Ovary (tissue), 9 donors: Measurements from ENCODE around the gene USP4. TPM values are rescaled to one million over a fixed set of nuclear protein-coding genes. Genes with fewer than 3 reads are reported as not detected.

Experiments
- DNase-seq, 5 donors: peaks; one replicate each; pipeline ENCODE4 v3.0.0-alpha.2; 2019 to 2020
- H3K27ac ChIP-seq, 2 donors: fragments of 200-600 bp; one replicate each; pipeline versions ENCODE4 v1.5.1 to v1.8.0; 2019 to 2022
- H3K27me3 ChIP-seq: fragments of 200-600 bp; one replicate; pipeline ENCODE4 v1.8.0; 2022
- H3K36me3 ChIP-seq: fragments of 200-600 bp; sonication (generic); one replicate; pipeline ENCODE4 v1.5.1; 2019
- H3K4me1 ChIP-seq: one replicate; pipeline ENCODE4 v1.8.1; 2013; ENCODE audit warnings: mild to moderate bottlenecking, moderate library complexity; ENCODE audit not compliant: insufficient read depth
- H3K4me3 ChIP-seq: fragments of 200-600 bp; sonication (generic); one replicate; pipeline ENCODE4 v1.5.1; 2017
- H3K9me3 ChIP-seq, 2 donors: fragments of 200-600 bp in 1 of 2; sonication (generic) in 1 of 2; one replicate each; pipeline versions ENCODE4 v1.5.1 to v1.8.1; 2013 to 2019; ENCODE audit warnings: mild to moderate bottlenecking in 1 of 2, moderate library complexity in 1 of 2
- CTCF ChIP-seq, 3 donors: fragments of 450-650 bp in 2 of 3; fragments of 200-600 bp in 1 of 3; IDR thresholded peaks; one replicate each; pipeline versions ENCODE4 v1.5.1 to v1.8.0; 2016 to 2022; ENCODE audit warnings: antibody characterized with exemption in 3 of 3, mild to moderate bottlenecking in 1 of 3
- EP300 ChIP-seq: sonication (generic); formaldehyde crosslinking; IDR thresholded peaks from one replicate; pipeline ENCODE4 v1.6.1; 2017; ENCODE audit warnings: antibody characterized with exemption
- POLR2A ChIP-seq: fragments of 450-650 bp; IDR thresholded peaks from one replicate; pipeline ENCODE4 v1.6.1; 2017; ENCODE audit warnings: antibody characterized with exemption, mild to moderate bottlenecking, moderate library complexity
- WGBS, 3 donors: extraction: QIAGEN DNeasy Blood & Tissue Kit in 1 of 3; methylation state at CpG; one replicate each; pipeline versions ENCODE4 v1.1.5 to v1.1.7; 2013 to 2017; 5-methylcytosine and 5-hydroxymethylcytosine counted together
- intact Hi-C, 4 donors: fragments of 100-400 bp; cut with DNase I; formaldehyde crosslinking; loops; one replicate each; pipeline versions ENCODE4 v1.11.0 to v1.15.1; 2022 to 2023
- polyA plus RNA-seq, 2 donors: library from polyadenylated mRNA; stranded (reverse); fragments of 200-250 nt in 1 of 2; fragments of 350-450 nt in 1 of 2; fragmentation: Illumina TruSeq in 1 of 2; extraction: RNeasy Lipid Tissue Mini Kit (QIAGEN cat#74804) in 1 of 2; gene quantifications; one replicate each; pipeline ENCODE4 v1.2.3, GENCODE V29; 2013 to 2014
- total RNA-seq, 7 donors: library from RNA; depleted of rRNA in 2 of 7; stranded (reverse); fragments of >200 nt in 2 of 7; fragmentation: NEBNext Ultra II Directional in 3 of 7; extraction: Animal tissue kit (Norgen Biotek cat#: 25700) in 3 of 7; gene quantifications; one replicate each; pipeline versions ENCODE4 v1.1.0 to v1.2.4, GENCODE V29; 2016 to 2023
- donor health status: DM: no; HTN: no; CAD: no; lungs with moderate emphysema.
- donor health status: DM: no; HTN: no; CAD: no.
- donor health status: Bipolar disorder and iron deficiency.
- donor health status: DM: yes; HTN: yes; CAD: no.
- donor health status: DM: no; HTN: no; CAD: no.
- donor health status: DM: yes; HTN: yes; CAD: no.

The USP4 gene
- total and polyA plus RNA-seq, 9 donors, result 12.5 to 76.5 (median 52.5) TPM

- Histone ChIP-seq H3K4me1 (peaks cover 14% of the 10 kb centered on the region), H3K9me3 (no peaks in the 10 kb centered on the region), H3K36me3 (no peaks in the 10 kb centered on the region), H3K4me3 (no peak overlapping the region), H3K27me3 (no peaks in the 10 kb centered on the region), H3K27ac (peak overlapping the region; percentile 84 to 97)
- intact Hi-C loops, result loop anchor here (5.0 to 10.0 kb wide), 2 partner anchors 104 to 106 kb away; partner anchors contain the start of gene KLHDC8B (in 4 of the 4)
- no peak for DNase-seq
- TF ChIP-seq POLR2A (no peak), EP300 (no peak), CTCF (IDR thresholded peaks at IDR 0.05) (no peak)
- 6 to 12% (median 9%) methylated on average over 4 of the region's 4 CpGs for WGBS, 3 donors
Measured at GRCh38 chr3:49278548-49278947, 61.3 kb downstream of the USP4 start.

DNA sequence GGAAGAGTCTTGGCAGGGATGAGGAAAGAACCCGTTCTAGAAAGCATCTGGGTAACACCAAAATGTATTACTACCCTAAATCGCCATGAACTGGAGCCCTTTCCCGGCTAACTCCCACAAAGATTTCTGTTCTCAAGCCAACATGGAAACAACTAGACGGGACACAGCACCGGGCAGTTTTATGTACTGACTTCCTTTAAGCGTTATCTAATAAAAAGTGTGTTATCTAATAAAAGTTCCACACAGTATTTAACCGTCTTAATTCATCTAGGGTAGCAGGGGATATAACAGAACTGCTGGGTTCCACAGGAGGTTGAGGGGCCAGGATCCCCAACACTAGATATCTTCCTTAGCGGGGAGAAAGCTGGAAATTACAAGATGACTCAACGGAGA, 62.5 kb downstream of the USP4 start:
- Histone ChIP-seq H3K9me3 (no peaks in the 10 kb centered on the region), H3K27ac (peak overlapping the region; percentile 84 to 97), H3K4me3 (peak overlapping the region; percentile 42), H3K27me3 (no peaks in the 10 kb centered on the region), H3K36me3 (no peaks in the 10 kb centered on the region), H3K4me1 (peaks cover 14% of the 10 kb centered on the region)
- intact Hi-C loops, result loop anchor here (5.0 to 10.0 kb wide), 2 partner anchors 103 to 105 kb away; partner anchors contain the start of gene KLHDC8B (in 4 of the 4)
- WGBS, 3 donors, result 9 to 13% (median 12%) methylated on average over 9 of the region's 9 CpGs
- TF ChIP-seq POLR2A, result peak; percentile 7
- no peak for TF ChIP-seq CTCF (IDR thresholded peaks at IDR 0.05)
- no peak for DNase-seq

DNA sequence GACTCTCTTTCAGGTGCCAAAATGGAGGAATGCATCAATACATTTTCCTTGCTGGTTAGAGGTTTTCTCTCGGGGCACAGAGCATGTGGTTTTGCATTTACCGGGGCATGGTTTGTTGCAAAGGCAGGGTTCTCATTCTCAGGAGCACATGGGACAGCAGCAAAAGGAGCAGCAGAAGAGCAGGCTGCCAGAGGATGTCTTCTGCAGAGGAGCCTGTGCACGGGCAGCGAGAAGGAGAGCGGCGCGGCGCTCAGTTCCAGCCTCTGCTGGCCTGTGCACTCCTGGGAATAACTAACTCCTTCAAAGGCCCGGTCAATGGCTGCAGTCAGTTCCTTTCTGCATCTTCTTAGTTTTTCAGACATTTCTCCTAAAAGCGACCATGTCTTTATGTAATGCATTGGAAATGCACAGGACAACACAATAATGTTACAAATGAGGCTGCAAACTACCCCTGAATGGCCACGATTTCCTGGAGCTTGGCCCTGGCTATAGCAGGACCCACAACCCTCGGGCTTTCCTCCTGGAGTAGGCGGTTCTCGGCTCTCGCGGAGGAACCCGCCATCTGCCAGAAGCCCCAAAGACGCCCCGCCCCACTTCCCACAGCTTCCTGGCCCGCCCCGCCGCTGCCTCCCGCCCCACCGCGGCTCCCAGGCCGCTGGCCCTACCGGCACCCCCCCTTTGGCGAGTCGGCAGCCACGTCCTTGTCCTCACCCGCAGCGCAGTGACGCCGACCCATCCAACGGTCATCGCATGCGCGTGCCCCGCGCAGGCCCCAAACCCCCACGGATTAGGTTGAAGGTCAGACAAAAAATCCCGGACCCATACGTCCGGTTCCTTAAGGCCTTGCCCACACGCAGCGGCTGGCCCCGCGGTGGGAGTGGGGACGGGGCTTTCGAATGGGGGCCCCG, 63.1 kb downstream of the USP4 start, which contains the start of gene C3orf62:
C3orf62 (minus strand) TSS at position 758 of the 908 bp plus-strand sequence; CDS start at position 398, 360 bp downstream.
- TF ChIP-seq EP300 (no peak), POLR2A (peak; percentile 57)
- intact Hi-C loops, result loop anchor here (5.0 to 10.0 kb wide), 2 partner anchors 102 to 104 kb away; partner anchors contain the start of gene KLHDC8B (in 4 of the 4)
- Histone ChIP-seq H3K9me3 (no peaks in the 10 kb centered on the region), H3K27me3 (no peaks in the 10 kb centered on the region), H3K4me1 (peaks cover 15% of the 10 kb centered on the region), H3K27ac (peak within 1 kb of the TSS; percentile 84 to 97), H3K36me3 (no peaks in the 10 kb centered on the region), H3K4me3 (peak within 1 kb of the TSS; percentile 42)
- peak; percentile 92 to 95 (median 92) for DNase-seq
- 1 to 2% (median 2%) methylated on average over 41 to 51 of the region's 51 CpGs for WGBS, 3 donors

DNA sequence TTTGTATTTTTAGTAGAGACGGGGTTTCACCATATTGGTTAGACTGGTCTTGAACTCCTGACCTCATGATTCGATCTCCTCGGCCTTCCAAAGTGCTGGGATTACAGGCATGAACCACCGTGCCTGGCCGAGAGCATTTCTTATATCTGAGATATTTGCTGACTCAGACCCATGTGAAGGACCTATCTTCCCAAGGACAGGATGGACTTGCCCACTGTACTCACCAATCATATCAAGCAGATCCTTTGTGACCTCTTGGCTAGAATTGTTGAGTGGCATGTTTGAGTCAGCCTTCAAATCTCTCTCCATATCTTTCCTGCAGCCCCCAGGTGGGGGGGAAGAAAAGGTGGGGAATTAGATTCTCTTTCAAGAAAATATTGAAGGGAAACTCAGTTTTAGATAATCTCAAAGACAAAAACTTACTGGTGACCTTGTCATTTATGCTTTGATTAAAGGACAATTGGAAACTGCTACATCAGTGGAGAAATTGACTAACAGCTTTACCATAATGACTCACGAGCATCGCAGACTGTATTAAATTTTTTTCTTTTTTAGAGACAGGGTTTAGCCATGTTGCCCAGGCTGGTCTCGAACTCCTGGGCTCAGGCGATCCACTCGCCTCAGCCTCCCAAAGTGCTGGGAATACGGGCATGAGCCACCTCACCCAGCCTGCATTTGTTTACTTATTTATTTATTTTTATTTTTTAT, 65.9 kb downstream of the USP4 start:
- Histone ChIP-seq H3K4me3 (no peak overlapping the region), H3K27ac (no peak overlapping the region), H3K36me3 (no peaks in the 10 kb centered on the region), H3K27me3 (no peaks in the 10 kb centered on the region), H3K9me3 (no peaks in the 10 kb centered on the region), H3K4me1 (peaks cover 23% of the 10 kb centered on the region)
- no peak for DNase-seq
- no peak for TF ChIP-seq EP300
- no peak for TF ChIP-seq POLR2A
- TF ChIP-seq CTCF (IDR thresholded peaks at IDR 0.05), result no peak
- WGBS, 3 donors, result 84 to 93% (median 85%) methylated on average over 11 of the region's 11 CpGs
- intact Hi-C loops, result loop anchor here in 1 of 4 donors (10.0 kb wide), 1 partner anchor 99 kb away; the partner anchor contains the start of gene KLHDC8B
